Left lung (tissue), 10 donors: Measurements from ENCODE around the gene DDAH1. TPM values are rescaled to one million over a fixed set of nuclear protein-coding genes. Genes with fewer than 3 reads are reported as not detected.

ENCODE experiments used
- ATAC-seq: fragments of 200-7000 bp; cut with Tn5 transposase; one replicate; pipeline ENCODE4 v1.9.1; 2020; ENCODE audit warnings: moderate library complexity
- DNase-seq, 4 donors: peaks; one replicate each; pipeline ENCODE4 v3.0.0-alpha.2; 2013 to 2020
- H3K27ac ChIP-seq, 2 donors: fragments of 200-600 bp; sonication (generic) in 1 of 2; one replicate each; pipeline versions ENCODE4 v1.5.0 to v1.8.0; 2020 to 2021
- H3K27me3 ChIP-seq, 2 donors: fragments of 200-600 bp; sonication (generic) in 1 of 2; one replicate each; pipeline versions ENCODE4 v1.5.0 to v1.8.0; 2020 to 2021
- H3K36me3 ChIP-seq, 2 donors: fragments of 200-600 bp; sonication (generic) in 1 of 2; one replicate each; pipeline versions ENCODE4 v1.5.0 to v1.8.0; 2020 to 2021
- H3K4me1 ChIP-seq, 2 donors: fragments of 200-600 bp; one replicate each; pipeline ENCODE4 v1.8.0; 2021
- H3K4me3 ChIP-seq, 2 donors: fragments of 200-600 bp; sonication (generic) in 1 of 2; one replicate each; pipeline versions ENCODE4 v1.5.0 to v1.8.0; 2020 to 2021; ENCODE audit warnings: mild to moderate bottlenecking in 1 of 2
- H3K9me3 ChIP-seq, 2 donors: fragments of 200-600 bp; sonication (generic) in 1 of 2; one replicate each; pipeline versions ENCODE4 v1.5.0 to v1.8.0; 2020 to 2021
- intact Hi-C, 2 donors: fragments of 100-400 bp; cut with DNase I; formaldehyde crosslinking; loops; one replicate each; pipeline versions ENCODE4 v1.11.2 to v1.14.2; 2022
- polyA plus RNA-seq, 6 donors: library from polyadenylated mRNA; unstranded; fragments of 120-200 nt; gene quantifications; one replicate each; pipeline ENCODE4 v1.2.1, GENCODE V29; 2013; ENCODE audit not compliant: insufficient read length in 6 of 6
- total RNA-seq, 2 donors: library from RNA; stranded (reverse); fragmentation: NEBNext Ultra II Directional; extraction: Animal tissue kit (Norgen Biotek cat#: 25700); gene quantifications; one replicate each; pipeline ENCODE4 v1.2.1, GENCODE V29; 2021
- TF ChIP-seq, protein P1 (sequence below), 2 donors: fragments of 200-600 bp; sonication (generic) in 1 of 2; IDR thresholded peaks; one replicate each; pipeline versions ENCODE4 v1.5.0 to v1.8.0; 2021; ENCODE audit warnings: antibody characterized with exemption in 2 of 2
- donor health status: DM: no; HTN: yes; CAD: no.
- donor health status: DM: no; HTN: no; CAD: no.

The DDAH1 gene
- total and polyA plus RNA-seq, 8 donors: 71.5 to 121 (median 89.8) TPM

GRCh38 chr1:85452948-85453347 is 12.0 kb downstream of the DDAH1 start:
- Histone ChIP-seq H3K4me1 (no peaks in the 10 kb centered on the region), H3K27me3 (no peaks in the 10 kb centered on the region), H3K27ac (peak overlapping the region in 1 of 2 donors; percentile 1), H3K4me3 (no peak overlapping the region), H3K36me3 (no peaks in the 10 kb centered on the region), H3K9me3 (no peaks in the 10 kb centered on the region)
- DNase-seq (peak in 1 of 4 donors; percentile 30), ATAC-seq (no peak)
- TF ChIP-seq, protein P1, sequence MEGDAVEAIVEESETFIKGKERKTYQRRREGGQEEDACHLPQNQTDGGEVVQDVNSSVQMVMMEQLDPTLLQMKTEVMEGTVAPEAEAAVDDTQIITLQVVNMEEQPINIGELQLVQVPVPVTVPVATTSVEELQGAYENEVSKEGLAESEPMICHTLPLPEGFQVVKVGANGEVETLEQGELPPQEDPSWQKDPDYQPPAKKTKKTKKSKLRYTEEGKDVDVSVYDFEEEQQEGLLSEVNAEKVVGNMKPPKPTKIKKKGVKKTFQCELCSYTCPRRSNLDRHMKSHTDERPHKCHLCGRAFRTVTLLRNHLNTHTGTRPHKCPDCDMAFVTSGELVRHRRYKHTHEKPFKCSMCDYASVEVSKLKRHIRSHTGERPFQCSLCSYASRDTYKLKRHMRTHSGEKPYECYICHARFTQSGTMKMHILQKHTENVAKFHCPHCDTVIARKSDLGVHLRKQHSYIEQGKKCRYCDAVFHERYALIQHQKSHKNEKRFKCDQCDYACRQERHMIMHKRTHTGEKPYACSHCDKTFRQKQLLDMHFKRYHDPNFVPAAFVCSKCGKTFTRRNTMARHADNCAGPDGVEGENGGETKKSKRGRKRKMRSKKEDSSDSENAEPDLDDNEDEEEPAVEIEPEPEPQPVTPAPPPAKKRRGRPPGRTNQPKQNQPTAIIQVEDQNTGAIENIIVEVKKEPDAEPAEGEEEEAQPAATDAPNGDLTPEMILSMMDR (IDR thresholded peaks at IDR 0.05): no peak
- intact Hi-C loops: no loop called here

- Histone ChIP-seq H3K4me3 (no peak overlapping the region), H3K9me3 (no peaks in the 10 kb centered on the region), H3K4me1 (no peaks in the 10 kb centered on the region), H3K36me3 (no peaks in the 10 kb centered on the region), H3K27ac (no peak overlapping the region), H3K27me3 (no peaks in the 10 kb centered on the region)
- DNase-seq (no peak), ATAC-seq (peak; percentile 76)
- intact Hi-C loops: no loop called here
- TF ChIP-seq, protein P1 (IDR thresholded peaks at IDR 0.05): no peak
These were observed 13.6 kb downstream of the DDAH1 start for GRCh38 chr1:85451236-85451830.

- TF ChIP-seq, protein P1 (IDR thresholded peaks at IDR 0.05): no peak
- intact Hi-C loops: no loop called here
- H3K4me3 ChIP-seq: no peak overlapping the region
- ATAC-seq: peak; percentile 83
- peak in 2 of 4 donors; percentile 60 to 73 for DNase-seq
- no peaks in the 10 kb centered on the region for H3K27me3 ChIP-seq
- no peaks in the 10 kb centered on the region for H3K9me3 ChIP-seq
- H3K36me3 ChIP-seq: no peaks in the 10 kb centered on the region
- no peak overlapping the region for H3K27ac ChIP-seq
- H3K4me1 ChIP-seq: no peaks in the 10 kb centered on the region
These were observed 14.1 kb downstream of the DDAH1 start for GRCh38 chr1:85450832-85451231.

- no peak overlapping the region for H3K27ac ChIP-seq
- intact Hi-C loops: no loop called here
These were observed 15.6 kb downstream of the DDAH1 start for GRCh38 chr1:85449356-85449755.

DNA sequence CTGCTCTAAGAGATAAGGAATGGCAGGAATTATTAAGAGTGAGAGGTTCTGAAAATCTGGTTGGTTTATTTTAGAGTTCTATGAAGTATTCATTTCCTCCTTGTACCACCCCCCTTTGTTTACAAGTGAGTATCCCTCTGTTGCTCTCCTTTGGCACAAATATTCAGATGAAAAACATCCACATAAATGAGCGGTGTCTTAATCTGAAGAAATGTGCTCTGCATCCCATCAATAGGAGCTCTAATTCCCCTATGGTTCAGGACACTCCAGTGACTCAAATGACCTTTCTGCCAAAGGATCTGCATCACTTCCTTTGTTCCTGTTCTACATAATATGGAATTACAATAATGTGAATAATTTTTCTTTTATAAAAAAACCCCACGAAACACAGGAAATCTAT is 16.6 kb downstream of the DDAH1 start:
- no peaks in the 10 kb centered on the region for H3K9me3 ChIP-seq

More at GRCh38 chr1:85449356-85449755, 15.6 kb downstream of the DDAH1 start:
- no peaks in the 10 kb centered on the region for H3K27me3 ChIP-seq
- H3K4me3 ChIP-seq: no peak overlapping the region
- DNase-seq (no peak), ATAC-seq (no peak)
- no peaks in the 10 kb centered on the region for H3K9me3 ChIP-seq
- H3K4me1 ChIP-seq: no peaks in the 10 kb centered on the region
- TF ChIP-seq, protein P1 (IDR thresholded peaks at IDR 0.05): no peak
- H3K36me3 ChIP-seq: no peaks in the 10 kb centered on the region

More for the DNA sequence above, 16.6 kb downstream of the DDAH1 start:
- Histone ChIP-seq H3K27me3 (no peaks in the 10 kb centered on the region), H3K36me3 (no peaks in the 10 kb centered on the region), H3K4me3 (no peak overlapping the region), H3K4me1 (no peaks in the 10 kb centered on the region), H3K27ac (no peak overlapping the region)
- no peak for DNase-seq
- ATAC-seq: no peak
- TF ChIP-seq, protein P1 (IDR thresholded peaks at IDR 0.05): no peak
- intact Hi-C loops: no loop called here
